HEK293T (cell line): ENCODE data around the gene STAT1.

Source experiments
- CTCF ChIA-PET: fragments of 350-600 bp; formaldehyde crosslinking; extraction: SDS; loops from one replicate; lab custom pipeline; 2021; ENCODE audit warnings: antibody characterized with exemption, inconsistent platforms; lab: Yijun Ruan, JAX
- POLR2A ChIA-PET: fragments of 350-600 bp; formaldehyde crosslinking; extraction: SDS; loops from one replicate; lab custom pipeline; 2020; ENCODE audit warnings: antibody characterized with exemption, inconsistent platforms; lab: Yijun Ruan, JAX
- DNase-seq: peaks from one replicate; pipeline ENCODE4 v3.0.0; 2012; ENCODE audit warnings: mixed read lengths; ENCODE audit errors: extremely low spot score
- ARNT ChIP-seq: fragments of 450-650 bp; IDR thresholded peaks from 2 replicates; pipeline ENCODE4 v1.6.1; 2017; ENCODE audit warnings: mild to moderate bottlenecking
- BHLHE40 ChIP-seq: fragments of 450-650 bp; IDR thresholded peaks from 2 replicates; pipeline ENCODE4 v1.6.1; 2016; ENCODE audit warnings: mild to moderate bottlenecking, moderate library complexity, borderline replicate concordance
- CTBP1 ChIP-seq: fragments of 450-650 bp; IDR thresholded peaks from 2 replicates; pipeline ENCODE4 v1.6.1; 2016; ENCODE audit warnings: borderline replicate concordance
- ELF4 ChIP-seq: fragments of 450-650 bp; IDR thresholded peaks from 2 replicates; pipeline ENCODE4 v1.6.1; 2017; ENCODE audit warnings: antibody characterized with exemption
- FOXA1 ChIP-seq: fragments of 450-650 bp; IDR thresholded peaks from 2 replicates; pipeline ENCODE4 v1.6.1; 2016; ENCODE audit warnings: mild to moderate bottlenecking
- FOXK2 ChIP-seq: fragments of 450-650 bp; IDR thresholded peaks from 2 replicates; pipeline ENCODE4 v1.6.1; 2016; ENCODE audit warnings: mild to moderate bottlenecking
- FOXM1 ChIP-seq: fragments of 450-650 bp; IDR thresholded peaks from 2 replicates; pipeline ENCODE4 v1.6.1; 2017; ENCODE audit warnings: mild to moderate bottlenecking, borderline replicate concordance
- HDGF ChIP-seq: fragments of 450-650 bp; IDR thresholded peaks from 2 replicates; pipeline ENCODE4 v1.6.1; 2017; ENCODE audit warnings: antibody characterized with exemption, borderline replicate concordance
- L3MBTL2 ChIP-seq: fragments of 450-650 bp; conservative IDR thresholded peaks from 2 replicates; pipeline ENCODE4 v1.6.1; 2016; ENCODE audit warnings: mild to moderate bottlenecking
- LEF1 ChIP-seq: fragments of 450-650 bp; IDR thresholded peaks from 2 replicates; pipeline ENCODE4 v1.6.1; 2017; ENCODE audit warnings: mild to moderate bottlenecking, borderline replicate concordance
- NFRKB ChIP-seq: fragments of 450-650 bp; IDR thresholded peaks from 2 replicates; pipeline ENCODE4 v1.6.1; 2016; ENCODE audit warnings: mild to moderate bottlenecking, moderate library complexity
- SP1 ChIP-seq: fragments of 450-650 bp; IDR thresholded peaks from 2 replicates; pipeline ENCODE4 v1.6.1; 2017
- SUZ12 ChIP-seq: fragments of 450-650 bp; IDR thresholded peaks from 2 replicates; pipeline ENCODE4 v1.6.1; 2016; ENCODE audit warnings: mild to moderate bottlenecking
- TARDBP ChIP-seq: fragments of 450-650 bp; IDR thresholded peaks from 2 replicates; pipeline ENCODE4 v1.6.1; 2016
- ZNF384 ChIP-seq: fragments of 450-650 bp; IDR thresholded peaks from 2 replicates; pipeline ENCODE4 v1.6.1; 2016
- TF ChIP-seq, protein P1 (sequence below): fragments of 450-650 bp; IDR thresholded peaks from 2 replicates; pipeline ENCODE4 v1.6.1; 2016

The STAT1 gene

GRCh38 chr2:190982262-190983034 lies 31.5 kb downstream of the STAT1 start:
- DNase-seq: no peak
- ChIA-PET POLR2A (interaction anchor here (2.9 kb wide), 1 partner anchor 32 kb away, joined by 8 read pairs; the partner anchor contains the start of gene STAT1), CTCF (no interaction called here)
- TF ChIP-seq, protein P1, sequence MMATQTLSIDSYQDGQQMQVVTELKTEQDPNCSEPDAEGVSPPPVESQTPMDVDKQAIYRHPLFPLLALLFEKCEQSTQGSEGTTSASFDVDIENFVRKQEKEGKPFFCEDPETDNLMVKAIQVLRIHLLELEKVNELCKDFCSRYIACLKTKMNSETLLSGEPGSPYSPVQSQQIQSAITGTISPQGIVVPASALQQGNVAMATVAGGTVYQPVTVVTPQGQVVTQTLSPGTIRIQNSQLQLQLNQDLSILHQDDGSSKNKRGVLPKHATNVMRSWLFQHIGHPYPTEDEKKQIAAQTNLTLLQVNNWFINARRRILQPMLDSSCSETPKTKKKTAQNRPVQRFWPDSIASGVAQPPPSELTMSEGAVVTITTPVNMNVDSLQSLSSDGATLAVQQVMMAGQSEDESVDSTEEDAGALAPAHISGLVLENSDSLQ: no peak
- TF ChIP-seq CTBP1 (no peak), BHLHE40 (no peak), FOXK2 (no peak), ZNF384 (no peak), FOXA1 (no peak), SUZ12 (no peak), ARNT (no peak), LEF1 (no peak), ELF4 (no peak), NFRKB (no peak), L3MBTL2 (no peak), TARDBP (no peak), HDGF (no peak), FOXM1 (no peak), SP1 (no peak)

DNA sequence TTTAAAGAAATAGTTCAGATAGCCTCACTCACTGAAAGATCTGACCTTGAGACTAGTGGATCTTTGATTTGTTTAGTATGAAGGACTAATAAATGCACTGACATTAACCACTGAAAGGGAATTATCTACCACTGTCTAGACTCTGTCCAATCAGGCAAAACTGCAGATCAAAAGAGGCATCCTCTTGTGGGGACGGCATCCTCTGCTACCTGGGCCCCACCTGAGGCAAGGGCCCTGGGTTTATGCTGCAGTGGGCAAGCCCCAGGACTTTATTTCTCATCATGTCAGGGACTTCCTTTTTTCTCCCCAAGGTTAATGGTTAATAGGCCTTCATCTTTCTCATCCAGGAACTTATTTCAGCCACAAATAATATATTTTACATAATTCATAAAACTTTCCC lies 32.2 kb downstream of the STAT1 start:
- ChIA-PET CTCF (no interaction called here), POLR2A (interaction anchor here (2.9 kb wide), 1 partner anchor 32 kb away, joined by 8 read pairs; the partner anchor contains the start of gene STAT1)
- no peak for DNase-seq
- no peak for TF ChIP-seq SP1
- TF ChIP-seq NFRKB: no peak
- TF ChIP-seq BHLHE40: no peak
- TF ChIP-seq L3MBTL2: no peak
- TF ChIP-seq, protein P1: no peak
- TF ChIP-seq ARNT: no peak
- TF ChIP-seq LEF1: no peak
- no peak for TF ChIP-seq FOXK2
- no peak for TF ChIP-seq CTBP1
- TF ChIP-seq ELF4: no peak

DNA sequence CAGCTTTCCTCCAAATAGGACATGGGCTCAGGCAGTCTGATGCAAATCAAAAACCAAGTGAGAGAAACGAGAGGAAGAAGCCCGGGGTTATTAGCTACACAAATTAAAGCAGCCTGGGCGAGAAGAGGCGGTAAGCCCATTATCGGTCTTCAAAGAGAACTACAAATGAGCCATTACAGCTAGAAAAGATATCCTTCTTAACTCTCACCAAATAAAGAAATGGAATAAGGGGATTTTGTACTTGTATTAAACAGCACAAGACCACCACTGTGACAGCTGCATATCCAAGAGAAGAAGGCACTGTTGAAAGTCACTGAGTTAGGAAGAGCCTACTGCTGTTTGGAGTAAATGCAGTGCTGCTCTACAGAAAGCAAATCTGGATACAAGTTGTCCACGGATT lies 32.6 kb downstream of the STAT1 start:
- TF ChIP-seq SUZ12 (no peak), LEF1 (no peak), ZNF384 (no peak), L3MBTL2 (no peak), FOXA1 (no peak), SP1 (no peak), BHLHE40 (no peak), FOXK2 (no peak), ARNT (no peak), CTBP1 (no peak)
- TF ChIP-seq, protein P1: no peak
- CTCF ChIA-PET: no interaction called here
- DNase-seq: no peak
- POLR2A ChIA-PET: interaction anchor here (2.9 kb wide), 1 partner anchor 33 kb away, joined by 8 read pairs; the partner anchor contains the start of gene STAT1

DNA sequence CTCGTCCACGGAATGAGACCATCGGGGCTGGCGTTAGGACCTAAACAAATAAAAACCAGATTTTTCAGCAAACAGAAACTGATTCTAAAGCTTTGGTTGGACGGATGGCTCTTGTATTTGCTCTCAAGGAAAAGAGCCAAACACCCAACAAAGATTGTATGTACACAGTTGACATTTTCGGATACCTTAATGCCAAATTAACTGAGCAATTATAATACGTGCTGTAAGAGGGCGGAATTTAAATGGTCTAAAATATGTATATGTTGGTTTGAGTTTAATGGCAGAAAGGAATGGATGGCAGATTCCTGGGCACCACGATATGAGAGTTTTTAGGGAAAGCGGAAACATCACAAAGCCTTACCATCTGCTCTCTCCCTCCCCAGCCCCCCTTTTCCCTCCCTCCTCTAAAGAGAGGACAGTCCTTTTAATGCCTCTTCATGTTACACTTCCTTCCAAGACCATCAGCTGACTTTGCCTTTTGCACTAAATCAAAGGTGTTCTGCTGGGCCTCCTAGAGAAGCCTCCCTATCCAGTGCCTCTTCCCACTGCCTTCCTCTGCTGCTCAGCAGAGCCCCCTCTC lies 33.3 kb downstream of the STAT1 start:
- TF ChIP-seq ARNT: no peak
- TF ChIP-seq BHLHE40: no peak
- TF ChIP-seq LEF1: no peak
- TF ChIP-seq FOXM1: no peak
- CTCF ChIA-PET: no interaction called here
- POLR2A ChIA-PET: interaction anchor here (2.9 kb wide), 1 partner anchor 33 kb away, joined by 8 read pairs; the partner anchor contains the start of gene STAT1
- no peak for DNase-seq

DNA sequence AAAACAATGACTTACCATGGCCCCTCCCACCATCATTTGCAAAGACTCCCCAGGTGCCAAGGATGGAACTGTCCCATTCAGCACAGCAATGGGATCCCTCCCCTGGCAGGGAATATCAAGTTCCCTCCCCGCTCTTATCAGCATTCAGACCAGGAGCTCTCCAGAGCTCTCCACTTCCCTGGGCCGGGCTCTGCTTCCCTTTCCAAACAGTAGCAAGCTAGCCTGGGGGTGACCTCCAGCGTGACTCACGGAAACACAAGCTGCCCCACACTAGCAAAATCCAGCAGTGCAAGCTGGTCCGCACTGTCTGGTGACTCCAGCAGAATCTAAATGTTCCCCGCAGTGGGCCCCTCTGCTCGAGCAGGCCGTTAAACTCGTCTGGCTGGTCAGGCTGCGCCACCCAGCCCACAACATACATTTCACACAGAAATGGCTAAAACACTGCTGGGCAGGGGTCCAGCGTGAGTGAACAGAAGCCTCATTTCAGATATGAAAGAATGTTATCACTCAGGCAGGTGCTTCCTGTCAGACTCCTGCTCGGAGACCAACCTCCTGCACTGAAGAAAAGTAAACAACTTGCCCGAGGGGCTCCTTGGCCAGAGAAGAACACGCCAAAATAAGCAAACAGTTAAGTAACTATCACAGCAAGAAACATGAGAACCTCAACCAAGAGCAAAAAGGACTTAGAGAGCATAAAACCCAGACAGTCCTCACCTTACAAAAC lies 33.9 kb downstream of the STAT1 start:
- ChIA-PET POLR2A (no interaction called here), CTCF (interaction anchor here (0.5 to 0.6 kb wide), 2 partner anchors 260 to 386 kb away, joined by 3 read pairs; no protein-coding TSS in a partner anchor)
- TF ChIP-seq CTBP1 (no peak), HDGF (no peak), FOXK2 (no peak), BHLHE40 (no peak), NFRKB (no peak), SP1 (no peak), FOXM1 (no peak), ELF4 (no peak), FOXA1 (no peak), ARNT (no peak), LEF1 (no peak), L3MBTL2 (no peak), SUZ12 (no peak)
- TF ChIP-seq, protein P1: no peak
- peak; percentile 52 for DNase-seq
